Activated gamma-delta T cell treated with Interleukin-2 at 50 U/mL for 16 hours (primary cell): Measurements from ENCODE around the gene NPY4R.
"Not testable (repeated sequence)": the region's sequence is repeated elsewhere in the genome, so short reads cannot be mapped to it uniquely, and the experiment has no call there.

Experiments
- DNase-seq: peaks from one replicate; pipeline ENCODE4 v3.0.0-alpha.2; 2020

The NPY4R gene, protein sequence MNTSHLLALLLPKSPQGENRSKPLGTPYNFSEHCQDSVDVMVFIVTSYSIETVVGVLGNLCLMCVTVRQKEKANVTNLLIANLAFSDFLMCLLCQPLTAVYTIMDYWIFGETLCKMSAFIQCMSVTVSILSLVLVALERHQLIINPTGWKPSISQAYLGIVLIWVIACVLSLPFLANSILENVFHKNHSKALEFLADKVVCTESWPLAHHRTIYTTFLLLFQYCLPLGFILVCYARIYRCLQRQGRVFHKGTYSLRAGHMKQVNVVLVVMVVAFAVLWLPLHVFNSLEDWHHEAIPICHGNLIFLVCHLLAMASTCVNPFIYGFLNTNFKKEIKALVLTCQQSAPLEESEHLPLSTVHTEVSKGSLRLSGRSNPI

DNA sequence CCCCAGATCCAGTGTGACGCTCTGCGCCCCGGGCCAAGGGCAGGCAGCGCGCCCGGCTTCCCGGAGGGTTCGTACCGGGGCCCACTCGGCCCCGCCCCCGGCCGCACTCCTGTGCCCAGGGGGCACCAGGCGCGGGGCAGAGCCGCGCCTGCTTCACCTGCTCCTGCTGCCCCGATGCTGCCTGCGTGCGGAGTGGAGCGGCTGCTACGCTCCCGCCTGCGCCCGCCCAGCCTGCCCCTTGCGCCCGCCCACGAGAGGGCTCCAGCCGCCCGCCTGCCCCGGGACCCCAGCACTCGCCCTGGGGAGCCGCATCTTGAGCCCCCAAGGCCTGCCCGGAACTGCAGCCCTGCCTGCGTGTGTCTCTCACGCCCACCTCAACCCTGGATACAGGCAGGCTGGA, at the start of gene NPY4R:
NPY4R (minus strand) TSS at position 194 of the 400 bp plus-strand sequence. CDS start 3,323 bp downstream, outside the sequence.
- DNase-seq = not testable (repeated sequence)

DNA sequence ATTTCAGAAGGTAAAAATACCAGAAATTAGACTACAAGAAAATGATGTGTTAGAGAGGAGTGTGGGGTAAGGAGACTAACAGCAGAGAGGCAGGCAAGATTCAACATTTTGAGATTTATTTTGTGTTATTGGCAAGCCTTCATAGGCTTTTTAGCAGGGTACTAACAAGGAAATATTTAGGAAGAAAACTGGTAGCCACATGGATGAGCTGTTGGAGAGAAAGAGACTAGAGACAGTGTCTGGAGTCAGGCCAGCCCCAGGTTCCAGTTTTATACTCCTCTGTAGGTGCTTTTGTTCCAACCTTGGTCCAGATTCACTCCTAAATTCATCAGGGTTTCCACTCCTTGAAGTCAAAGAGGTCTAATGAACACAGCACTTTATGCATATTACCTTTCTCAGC, 49.6 kb upstream of the NPY4R start:
- DNase-seq = no peak

GRCh38 chr10:46514899-46515298, 49.1 kb upstream of the NPY4R start:
- DNase-seq = no peak

GRCh38 chr10:46514431-46514861, 48.7 kb upstream of the NPY4R start:
- DNase-seq = no peak

- DNase-seq = not testable (repeated sequence)
These were observed 47.6 kb upstream of the NPY4R start for GRCh38 chr10:46513333-46513732.

DNA sequence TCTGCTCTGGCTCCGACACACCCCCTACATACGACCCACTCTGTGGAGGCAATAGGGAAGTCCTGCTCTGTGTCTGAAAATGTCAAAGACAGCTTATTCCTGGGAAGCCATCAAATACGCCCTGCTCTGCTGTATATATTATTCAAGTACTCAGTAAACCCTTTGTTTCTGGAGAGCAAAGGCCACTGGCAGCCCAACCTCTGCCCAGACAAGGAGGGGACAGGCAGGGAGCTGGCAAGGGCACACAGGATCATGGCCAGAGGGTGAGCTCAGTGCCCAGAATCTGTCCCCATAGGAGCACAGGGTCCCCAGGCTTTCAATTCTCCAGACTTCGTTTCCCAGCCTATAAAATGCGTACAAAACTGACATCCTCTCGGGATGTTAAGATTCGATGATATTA, 47.0 kb upstream of the NPY4R start:
- DNase-seq = not testable (repeated sequence)

DNA sequence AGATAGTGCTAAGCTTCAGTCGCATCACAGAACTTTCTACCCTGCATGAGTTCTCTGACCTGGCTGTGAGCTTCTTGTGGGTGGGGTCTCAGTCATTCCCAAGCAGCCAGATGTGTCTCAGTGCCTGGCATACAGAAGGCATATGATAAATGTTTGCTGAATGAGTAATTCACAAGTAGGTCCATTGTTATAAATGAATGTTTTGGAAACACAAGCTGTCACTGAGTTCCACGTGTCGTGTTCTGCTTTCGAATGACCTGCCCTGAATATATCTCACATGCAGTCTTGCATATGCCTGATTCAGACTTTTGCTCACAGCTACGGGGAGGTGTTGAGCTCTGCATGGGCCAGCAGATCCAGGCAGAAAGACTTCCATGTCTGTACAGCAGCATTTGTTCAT, 46.2 kb upstream of the NPY4R start:
- DNase-seq = not testable (repeated sequence)

- not testable (repeated sequence) for DNase-seq
These were observed 34.2 kb upstream of the NPY4R start for GRCh38 chr10:46499990-46500389.

DNA sequence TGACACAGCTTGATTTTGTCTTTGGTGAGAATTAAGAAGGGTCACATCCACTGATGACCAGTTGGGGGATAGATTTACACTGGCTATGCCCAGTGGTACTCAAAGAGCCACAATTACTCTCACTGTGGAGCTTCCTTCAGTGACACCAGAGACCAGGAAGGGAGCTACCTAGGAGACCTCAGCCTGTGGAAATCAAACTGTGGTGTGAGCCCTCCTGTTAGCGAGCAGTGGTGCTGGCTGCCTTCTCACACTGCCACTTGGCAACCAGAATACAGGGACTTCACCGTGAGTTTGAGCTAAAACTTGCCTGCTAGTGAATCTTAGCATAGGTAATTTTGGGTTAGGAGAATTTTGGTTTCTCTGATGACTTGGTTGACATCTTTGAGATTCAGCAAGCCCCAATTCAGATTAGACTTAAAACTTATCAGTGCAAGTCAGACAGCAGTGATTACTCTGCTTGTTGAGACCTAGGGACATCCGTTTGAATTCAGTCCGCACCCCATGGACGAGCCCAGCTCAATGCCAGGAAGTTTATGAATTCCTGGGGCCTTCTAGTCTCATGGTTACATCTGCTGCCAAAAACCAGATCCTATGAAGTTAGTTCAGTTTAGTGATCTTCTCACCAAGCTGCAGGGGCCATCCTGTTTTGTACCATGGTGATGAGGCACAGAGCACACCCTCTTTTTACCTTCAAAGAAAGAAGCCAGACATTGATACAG, 33.4 kb upstream of the NPY4R start:
- DNase-seq = not testable (repeated sequence)

DNA sequence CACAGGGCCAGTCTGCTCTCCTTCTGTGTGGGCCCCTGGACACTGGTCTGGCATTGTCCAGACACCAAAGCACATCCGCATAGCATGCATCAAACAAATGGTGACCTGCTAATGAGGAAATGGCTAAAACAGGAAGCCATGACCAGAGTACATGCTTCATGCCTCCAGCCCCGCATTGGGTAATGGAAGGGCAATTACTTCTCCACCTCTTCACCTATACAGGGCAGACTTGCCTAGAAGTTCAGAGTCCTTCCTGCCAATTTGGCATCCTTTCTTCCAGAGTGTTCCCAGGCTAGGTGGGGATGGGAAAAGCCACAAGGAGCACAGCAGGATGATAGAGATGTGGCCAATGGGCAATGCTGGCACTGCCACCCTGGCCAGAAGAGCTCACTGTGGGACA, 32.1 kb upstream of the NPY4R start:
- not testable (repeated sequence) for DNase-seq

- DNase-seq = not testable (repeated sequence)
These were observed 31.6 kb upstream of the NPY4R start for GRCh38 chr10:46497401-46497800.

GRCh38 chr10:46491364-46492114, 25.8 kb upstream of the NPY4R start:
- DNase-seq = not testable (repeated sequence)

GRCh38 chr10:46490285-46490684, 24.5 kb upstream of the NPY4R start:
- DNase-seq = not testable (repeated sequence)

- not testable (repeated sequence) for DNase-seq
These were observed 20.7 kb upstream of the NPY4R start for GRCh38 chr10:46486459-46486858.

- DNase-seq = not testable (repeated sequence)
These were observed 9.1 kb upstream of the NPY4R start for GRCh38 chr10:46474746-46475320.

DNA sequence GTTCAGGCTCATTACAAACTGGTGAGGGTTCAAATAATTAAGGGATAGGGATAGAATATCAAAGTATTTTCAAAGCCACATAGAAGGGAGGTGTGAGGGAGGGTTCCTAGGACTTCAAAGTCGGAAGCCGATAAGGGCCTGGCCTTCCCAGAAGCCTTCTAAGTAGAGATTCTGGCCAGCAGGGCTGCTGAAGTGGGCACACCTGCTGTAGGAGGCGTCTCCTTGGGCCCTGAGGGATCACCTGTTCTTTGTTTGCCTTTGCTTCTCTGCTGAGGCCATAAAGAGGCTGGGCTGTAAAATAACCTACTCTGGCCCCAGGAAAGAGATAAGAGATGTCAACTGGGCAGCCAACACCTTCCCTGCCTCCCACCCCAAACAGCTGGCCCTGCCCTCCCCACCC, 8.0 kb upstream of the NPY4R start:
- DNase-seq = not testable (repeated sequence)

- not testable (repeated sequence) for DNase-seq
These were observed 4.4 kb upstream of the NPY4R start for GRCh38 chr10:46470134-46470533.

DNA sequence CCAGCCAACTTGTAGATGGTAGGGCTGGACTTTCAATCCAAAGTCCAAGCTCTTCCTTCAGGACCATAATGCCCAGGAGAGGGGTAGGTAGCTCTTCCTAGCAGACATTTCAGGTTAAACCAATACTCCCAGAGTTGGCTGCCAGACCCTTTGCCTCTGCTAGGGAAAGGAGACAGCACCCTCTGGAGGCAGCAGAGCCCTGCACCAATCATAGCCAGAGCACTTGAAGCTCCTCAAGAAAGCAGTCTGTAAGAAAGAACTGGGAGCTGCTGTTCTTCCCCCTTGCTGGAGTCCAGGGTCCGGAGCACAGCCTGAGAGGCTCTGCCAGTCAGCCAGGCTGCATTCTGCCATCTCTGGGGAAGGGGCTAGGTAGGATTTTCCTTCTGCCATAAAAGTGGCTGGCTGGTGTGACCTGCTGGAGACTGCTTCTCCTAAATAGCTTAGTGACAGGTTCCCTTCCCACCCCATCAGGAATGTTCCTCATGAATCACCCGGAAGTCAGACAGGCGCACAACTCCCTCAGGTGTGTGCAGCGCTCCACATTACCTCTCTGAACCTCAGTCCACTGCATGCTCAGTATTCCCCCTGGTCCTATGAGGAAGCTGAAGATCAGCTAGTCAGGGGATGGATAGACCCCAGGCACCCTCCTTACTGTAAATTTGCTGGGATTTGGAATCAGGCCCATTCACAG, 2.5 kb upstream of the NPY4R start:
- DNase-seq = not testable (repeated sequence)

DNA sequence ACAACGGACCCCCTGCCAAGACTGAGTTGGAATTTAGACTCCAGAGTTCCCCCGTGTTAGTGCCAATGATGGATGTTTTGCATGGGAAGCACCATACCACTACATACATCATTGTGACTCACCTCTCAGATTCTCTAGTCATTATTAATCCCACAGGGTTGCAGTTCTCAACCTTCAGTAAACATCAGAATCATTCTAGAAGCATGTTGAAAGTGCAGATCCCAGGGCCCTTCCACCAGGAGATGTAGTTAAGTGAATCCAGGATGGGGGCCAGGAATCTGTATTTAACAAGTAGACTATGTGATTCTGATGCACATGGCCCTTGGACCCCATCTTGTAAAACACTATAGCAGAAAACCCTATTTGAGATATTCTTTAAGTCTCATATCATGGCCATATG, 2.1 kb downstream of the NPY4R start:
- not testable (repeated sequence) for DNase-seq

GRCh38 chr10:46462276-46462675, 3.5 kb downstream of the NPY4R start:
- not testable (repeated sequence) for DNase-seq

GRCh38 chr10:46459579-46459978, 6.2 kb downstream of the NPY4R start:
- DNase-seq = not testable (repeated sequence)

DNA sequence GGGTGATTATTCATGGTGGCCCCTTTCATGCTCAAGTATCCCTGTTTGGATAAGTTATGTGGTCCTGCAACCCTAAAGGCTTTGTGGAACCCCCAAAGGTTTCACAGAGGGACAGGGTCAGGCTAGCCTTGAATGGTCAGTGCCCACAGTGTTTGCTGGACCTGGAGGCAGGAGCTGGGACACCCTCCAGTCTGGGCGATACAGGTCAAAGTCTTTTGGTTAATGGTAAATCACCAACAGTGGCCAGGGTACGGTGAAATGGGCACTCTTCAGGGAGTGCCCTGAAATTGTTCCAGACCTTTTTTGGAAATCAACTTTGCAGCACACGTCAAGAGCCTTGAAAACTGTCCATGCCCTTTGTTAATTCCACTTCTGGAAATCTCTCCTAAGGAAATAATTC, 8.7 kb downstream of the NPY4R start:
- DNase-seq = not testable (repeated sequence)
